ENCODE data around the gene GPD1L. TPM values are rescaled to one million over a fixed set of nuclear protein-coding genes. Genes with fewer than 3 reads are reported as not detected.

Gene GPD1L
- total and polyA plus RNA-seq, 2 donors (not counting 1 experiment from before 2014, with no cell fraction given): 4.7 to 9.3 TPM

DNA sequence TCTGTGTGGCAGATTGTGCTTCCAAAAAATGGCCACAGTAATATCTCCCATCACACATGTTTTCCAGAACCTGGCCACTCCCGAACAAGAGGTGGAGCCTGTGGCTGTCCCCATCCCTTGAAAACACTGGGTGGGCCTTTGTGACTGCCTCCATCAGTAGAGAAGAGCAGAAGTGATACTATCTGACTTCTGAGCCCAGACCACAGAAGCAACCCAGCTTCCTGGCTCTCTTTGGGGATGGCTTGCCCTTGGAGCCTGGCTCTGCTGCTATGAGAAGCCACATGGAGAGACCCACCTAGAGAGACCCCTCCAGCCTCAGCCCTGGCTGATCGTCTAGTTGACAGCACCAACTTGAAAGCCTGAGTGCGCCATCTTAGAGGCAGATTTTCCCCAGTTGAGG lies 92.3 kb downstream of the GPD1L start:
- CTCF ChIA-PET: no interaction called here
- Histone ChIP-seq H4K20me1 (ENCODE audit: control insufficient read depth, insufficient read depth, low read length, poor library complexity, severe bottlenecking) (no peaks in the 10 kb centered on the region), H3K4me2 (replicated peaks; ENCODE audit: low read depth, low read length, poor library complexity, severe bottlenecking) (no peak overlapping the region), H3K27me3 (replicated peaks in 1 of 4; ENCODE audit: control extremely low read depth in 1 of 4, control insufficient read depth in 3 of 4, insufficient read depth in 4 of 4, low read length in 3 of 4) (peaks cover 0 to 8% (median 3%) of the 10 kb centered on the region in 4 experiments), H2AFZ (ENCODE audit: insufficient read depth, low read depth, low read length, poor library complexity, severe bottlenecking) (no peak overlapping the region), H3K4me1 (ENCODE audit: control insufficient read depth in 2 of 2, insufficient read depth in 2 of 2, low read length in 2 of 2) (no peaks in the 10 kb centered on the region), H3K4me3 (ENCODE audit: control extremely low read depth in 1 of 5, extremely low read depth in 1 of 5, insufficient read depth in 1 of 5, low read depth in 2 of 5, low read length in 4 of 5) (no peak overlapping the region), H3K9ac (ENCODE audit: low read length) (no peak overlapping the region), H3K27ac (ENCODE audit: low read length in 2 of 2) (no peak overlapping the region), H3K79me2 (ENCODE audit: control insufficient read depth, insufficient read depth, low read length) (no peaks in the 10 kb centered on the region), H3K9me3 (ENCODE audit: control extremely low read depth in 1 of 3, control insufficient read depth in 2 of 3, insufficient read depth in 1 of 3, low read length in 2 of 3) (no peaks in the 10 kb centered on the region), H3K36me3 (replicated peaks in 1 of 2; ENCODE audit: control extremely low read depth in 1 of 2, control insufficient read depth in 1 of 2, extremely low read depth in 1 of 2, insufficient read depth in 2 of 2, low read length in 1 of 2) (no peaks in the 10 kb centered on the region)
- DNase-seq: no peak
- Mint-ChIP-seq H3K27me3 (peaks cover 34% of the 10 kb centered on the region), H3K4me1 (no peaks in the 10 kb centered on the region), H3K27ac (no peak overlapping the region), H3K4me3 (no peak overlapping the region), H3K9me3 (ENCODE audit: insufficient read depth) (no peaks in the 10 kb centered on the region)
- 80% methylated on average over 1 of the region's 3 CpGs for WGBS (ENCODE audit: insufficient coverage)
- no peak for ATAC-seq (ENCODE audit: low read depth)
- POLR2A ChIA-PET: no interaction called here
- intact Hi-C loops (cut with micrococcal nuclease): no loop called here
- TF ChIP-seq, protein P1, sequence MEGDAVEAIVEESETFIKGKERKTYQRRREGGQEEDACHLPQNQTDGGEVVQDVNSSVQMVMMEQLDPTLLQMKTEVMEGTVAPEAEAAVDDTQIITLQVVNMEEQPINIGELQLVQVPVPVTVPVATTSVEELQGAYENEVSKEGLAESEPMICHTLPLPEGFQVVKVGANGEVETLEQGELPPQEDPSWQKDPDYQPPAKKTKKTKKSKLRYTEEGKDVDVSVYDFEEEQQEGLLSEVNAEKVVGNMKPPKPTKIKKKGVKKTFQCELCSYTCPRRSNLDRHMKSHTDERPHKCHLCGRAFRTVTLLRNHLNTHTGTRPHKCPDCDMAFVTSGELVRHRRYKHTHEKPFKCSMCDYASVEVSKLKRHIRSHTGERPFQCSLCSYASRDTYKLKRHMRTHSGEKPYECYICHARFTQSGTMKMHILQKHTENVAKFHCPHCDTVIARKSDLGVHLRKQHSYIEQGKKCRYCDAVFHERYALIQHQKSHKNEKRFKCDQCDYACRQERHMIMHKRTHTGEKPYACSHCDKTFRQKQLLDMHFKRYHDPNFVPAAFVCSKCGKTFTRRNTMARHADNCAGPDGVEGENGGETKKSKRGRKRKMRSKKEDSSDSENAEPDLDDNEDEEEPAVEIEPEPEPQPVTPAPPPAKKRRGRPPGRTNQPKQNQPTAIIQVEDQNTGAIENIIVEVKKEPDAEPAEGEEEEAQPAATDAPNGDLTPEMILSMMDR (IDR thresholded peaks at IDR 0.05): no peak
- TF ChIP-seq EZH2 (IDR thresholded peaks at IDR 0.05; ENCODE audit: borderline replicate concordance, insufficient read depth, low read depth, low read length, poor library complexity, severe bottlenecking): no peak

DNA sequence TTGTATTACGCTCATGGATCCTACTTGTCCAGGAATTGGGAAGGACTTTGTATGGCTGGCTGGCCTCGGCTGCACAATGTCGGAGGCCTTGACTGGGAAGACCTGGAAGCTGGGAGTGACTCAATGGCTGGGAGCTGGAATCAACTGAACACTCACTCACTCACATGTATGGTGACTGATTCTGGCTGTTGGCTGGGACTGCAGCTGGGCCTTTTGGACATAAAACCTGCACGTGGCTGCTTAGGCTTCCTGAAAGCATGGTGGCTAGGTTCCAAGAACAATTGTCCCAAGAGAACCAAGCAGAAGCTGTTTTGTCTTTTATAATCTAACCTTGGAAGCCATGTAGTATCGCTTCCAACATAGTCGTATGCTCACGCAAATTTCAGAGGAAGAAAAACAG lies 94.1 kb downstream of the GPD1L start:
- CTCF ChIA-PET: no interaction called here

More for the DNA sequence above, 94.1 kb downstream of the GPD1L start:
- H3K36me3 ChIP-seq (replicated peaks in 1 of 2; ENCODE audit: control extremely low read depth in 1 of 2, control insufficient read depth in 1 of 2, extremely low read depth in 1 of 2, insufficient read depth in 2 of 2, low read length in 1 of 2): no peaks in the 10 kb centered on the region
- no peaks in the 10 kb centered on the region for H4K20me1 ChIP-seq (ENCODE audit: control insufficient read depth, insufficient read depth, low read length, poor library complexity, severe bottlenecking)
- DNase-seq (no peak), ATAC-seq (ENCODE audit: low read depth) (no peak)
- POLR2A ChIA-PET: no interaction called here
- 73% methylated on average over 7 of the region's 7 CpGs for WGBS (ENCODE audit: insufficient coverage)
- H3K9me3 ChIP-seq (ENCODE audit: control extremely low read depth in 1 of 3, control insufficient read depth in 2 of 3, insufficient read depth in 1 of 3, low read length in 2 of 3): no peaks in the 10 kb centered on the region
- no peak overlapping the region for H3K4me2 ChIP-seq (replicated peaks; ENCODE audit: low read depth, low read length, poor library complexity, severe bottlenecking)
- no peak overlapping the region for H2AFZ ChIP-seq (ENCODE audit: insufficient read depth, low read depth, low read length, poor library complexity, severe bottlenecking)
- Mint-ChIP-seq H3K4me1 (no peaks in the 10 kb centered on the region), H3K4me3 (no peak overlapping the region), H3K27me3 (peaks cover 36% of the 10 kb centered on the region), H3K9me3 (ENCODE audit: insufficient read depth) (no peaks in the 10 kb centered on the region), H3K27ac (no peak overlapping the region)
- H3K4me3 ChIP-seq (ENCODE audit: control extremely low read depth in 1 of 5, extremely low read depth in 1 of 5, insufficient read depth in 1 of 5, low read depth in 2 of 5, low read length in 4 of 5): no peak overlapping the region
- H3K79me2 ChIP-seq (ENCODE audit: control insufficient read depth, insufficient read depth, low read length): no peaks in the 10 kb centered on the region
- H3K27ac ChIP-seq (ENCODE audit: low read length in 2 of 2): no peak overlapping the region
- intact Hi-C loops (cut with micrococcal nuclease): no loop called here
- TF ChIP-seq, protein P1 (IDR thresholded peaks at IDR 0.05): no peak
- TF ChIP-seq EZH2 (IDR thresholded peaks at IDR 0.05; ENCODE audit: borderline replicate concordance, insufficient read depth, low read depth, low read length, poor library complexity, severe bottlenecking): no peak
- no peaks in the 10 kb centered on the region for H3K4me1 ChIP-seq (ENCODE audit: control insufficient read depth in 2 of 2, insufficient read depth in 2 of 2, low read length in 2 of 2)
- H3K9ac ChIP-seq (ENCODE audit: low read length): no peak overlapping the region
- peaks cover 0 to 10% (median 3%) of the 10 kb centered on the region in 4 experiments for H3K27me3 ChIP-seq (replicated peaks in 1 of 4; ENCODE audit: control extremely low read depth in 1 of 4, control insufficient read depth in 3 of 4, insufficient read depth in 4 of 4, low read length in 3 of 4)
